ENCODE data around the gene MT1G.

- TF ChIP-seq CTCF (conservative IDR thresholded peaks at IDR 0.05; ENCODE audit: low read depth in 2 of 2) (no peak; a peak in 1 of 4 replicates), EZH2 (IDR thresholded peaks at IDR 0.05; ENCODE audit: low read depth, unreplicated experiment) (peak; percentile 53), POLR2AphosphoS5 (IDR thresholded peaks at IDR 0.05; ENCODE audit: low read depth) (peak; percentile 45), REST (IDR thresholded peaks at IDR 0.05; ENCODE audit: unreplicated experiment) (no peak)
Observed at GRCh38 chr16:56657555-56658326, 10.1 kb downstream of the MT1G start, which contains the start of gene MT1F.

Data from GM23338 (cell line).